ENCODE results near the gene KLHL22.

KLHL22 gene

DNA sequence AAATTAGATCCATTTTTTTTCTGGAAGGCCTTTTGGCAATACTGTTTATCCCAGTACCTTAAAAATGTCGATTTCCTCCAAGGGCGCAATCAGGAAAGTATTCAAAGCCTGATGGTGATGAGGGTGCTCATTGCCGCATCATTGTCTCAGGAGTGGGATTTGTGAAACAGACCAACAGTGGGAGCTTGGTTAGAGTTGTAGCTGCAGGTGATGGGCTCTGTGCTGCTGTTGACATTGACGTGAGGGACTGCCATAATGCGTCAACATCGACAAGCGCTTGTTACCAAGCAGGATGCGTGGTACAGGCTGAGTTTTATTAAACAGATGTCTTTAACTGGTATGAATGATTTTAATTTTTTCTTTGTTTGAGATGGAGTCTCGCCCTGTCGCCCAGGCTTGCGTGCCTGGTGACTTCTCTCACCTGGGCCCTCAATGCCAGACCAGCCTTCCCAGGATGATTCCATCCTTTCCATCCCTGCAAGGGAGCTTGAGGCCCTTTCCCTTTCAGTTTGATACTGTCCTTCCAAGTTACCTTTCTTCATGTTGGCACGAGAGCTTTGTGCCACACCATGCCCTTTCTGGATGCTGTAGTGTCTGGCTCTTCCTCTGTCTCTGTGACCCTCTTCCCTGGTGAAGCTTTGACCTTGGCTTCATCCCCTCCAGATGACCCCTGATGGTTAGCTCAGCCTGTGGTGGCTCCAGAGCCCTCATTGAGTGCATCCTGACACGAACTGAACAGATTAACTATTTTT, 22.4 kb upstream of the KLHL22 start:
- no peak for TF ChIP-seq YY1 (IDR thresholded peaks at IDR 0.05; ENCODE audit: low read depth)
- no peak for TF ChIP-seq RAD21 (IDR thresholded peaks at IDR 0.05; ENCODE audit: low read depth)
- TF ChIP-seq TCF12 (IDR thresholded peaks at IDR 0.05; ENCODE audit: low read depth), result no peak
- TF ChIP-seq TEAD4 (IDR thresholded peaks at IDR 0.05), result no peak
- TF ChIP-seq, protein P1, sequence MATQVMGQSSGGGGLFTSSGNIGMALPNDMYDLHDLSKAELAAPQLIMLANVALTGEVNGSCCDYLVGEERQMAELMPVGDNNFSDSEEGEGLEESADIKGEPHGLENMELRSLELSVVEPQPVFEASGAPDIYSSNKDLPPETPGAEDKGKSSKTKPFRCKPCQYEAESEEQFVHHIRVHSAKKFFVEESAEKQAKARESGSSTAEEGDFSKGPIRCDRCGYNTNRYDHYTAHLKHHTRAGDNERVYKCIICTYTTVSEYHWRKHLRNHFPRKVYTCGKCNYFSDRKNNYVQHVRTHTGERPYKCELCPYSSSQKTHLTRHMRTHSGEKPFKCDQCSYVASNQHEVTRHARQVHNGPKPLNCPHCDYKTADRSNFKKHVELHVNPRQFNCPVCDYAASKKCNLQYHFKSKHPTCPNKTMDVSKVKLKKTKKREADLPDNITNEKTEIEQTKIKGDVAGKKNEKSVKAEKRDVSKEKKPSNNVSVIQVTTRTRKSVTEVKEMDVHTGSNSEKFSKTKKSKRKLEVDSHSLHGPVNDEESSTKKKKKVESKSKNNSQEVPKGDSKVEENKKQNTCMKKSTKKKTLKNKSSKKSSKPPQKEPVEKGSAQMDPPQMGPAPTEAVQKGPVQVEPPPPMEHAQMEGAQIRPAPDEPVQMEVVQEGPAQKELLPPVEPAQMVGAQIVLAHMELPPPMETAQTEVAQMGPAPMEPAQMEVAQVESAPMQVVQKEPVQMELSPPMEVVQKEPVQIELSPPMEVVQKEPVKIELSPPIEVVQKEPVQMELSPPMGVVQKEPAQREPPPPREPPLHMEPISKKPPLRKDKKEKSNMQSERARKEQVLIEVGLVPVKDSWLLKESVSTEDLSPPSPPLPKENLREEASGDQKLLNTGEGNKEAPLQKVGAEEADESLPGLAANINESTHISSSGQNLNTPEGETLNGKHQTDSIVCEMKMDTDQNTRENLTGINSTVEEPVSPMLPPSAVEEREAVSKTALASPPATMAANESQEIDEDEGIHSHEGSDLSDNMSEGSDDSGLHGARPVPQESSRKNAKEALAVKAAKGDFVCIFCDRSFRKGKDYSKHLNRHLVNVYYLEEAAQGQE (IDR thresholded peaks at IDR 0.05; ENCODE audit: low read depth), result no peak
- no peak for TF ChIP-seq CEBPB (IDR thresholded peaks at IDR 0.05)
- TF ChIP-seq, protein P2, sequence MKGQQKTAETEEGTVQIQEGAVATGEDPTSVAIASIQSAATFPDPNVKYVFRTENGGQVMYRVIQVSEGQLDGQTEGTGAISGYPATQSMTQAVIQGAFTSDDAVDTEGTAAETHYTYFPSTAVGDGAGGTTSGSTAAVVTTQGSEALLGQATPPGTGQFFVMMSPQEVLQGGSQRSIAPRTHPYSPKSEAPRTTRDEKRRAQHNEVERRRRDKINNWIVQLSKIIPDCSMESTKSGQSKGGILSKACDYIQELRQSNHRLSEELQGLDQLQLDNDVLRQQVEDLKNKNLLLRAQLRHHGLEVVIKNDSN (IDR thresholded peaks at IDR 0.05), result no peak
- TF ChIP-seq CREB1 (IDR thresholded peaks at IDR 0.05; ENCODE audit: low read depth), result no peak
- no peak for TF ChIP-seq EP300 (IDR thresholded peaks at IDR 0.05; ENCODE audit: borderline replicate concordance)
- TF ChIP-seq, protein P3, sequence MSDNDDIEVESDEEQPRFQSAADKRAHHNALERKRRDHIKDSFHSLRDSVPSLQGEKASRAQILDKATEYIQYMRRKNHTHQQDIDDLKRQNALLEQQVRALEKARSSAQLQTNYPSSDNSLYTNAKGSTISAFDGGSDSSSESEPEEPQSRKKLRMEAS (IDR thresholded peaks at IDR 0.05), result no peak
- no peak for TF ChIP-seq TAF1 (IDR thresholded peaks at IDR 0.05; ENCODE audit: low read depth)
- TF ChIP-seq ZBTB7A (IDR thresholded peaks at IDR 0.05; ENCODE audit: low read depth), result no peak
- TF ChIP-seq EGR1 (IDR thresholded peaks at IDR 0.05), result no peak

GRCh38 chr22:20517422-20517821, 21.8 kb upstream of the KLHL22 start:
- no peak for TF ChIP-seq EGR1 (IDR thresholded peaks at IDR 0.05)
- TF ChIP-seq FOXM1 (IDR thresholded peaks at IDR 0.05; ENCODE audit: borderline replicate concordance, low read depth), result no peak

DNA sequence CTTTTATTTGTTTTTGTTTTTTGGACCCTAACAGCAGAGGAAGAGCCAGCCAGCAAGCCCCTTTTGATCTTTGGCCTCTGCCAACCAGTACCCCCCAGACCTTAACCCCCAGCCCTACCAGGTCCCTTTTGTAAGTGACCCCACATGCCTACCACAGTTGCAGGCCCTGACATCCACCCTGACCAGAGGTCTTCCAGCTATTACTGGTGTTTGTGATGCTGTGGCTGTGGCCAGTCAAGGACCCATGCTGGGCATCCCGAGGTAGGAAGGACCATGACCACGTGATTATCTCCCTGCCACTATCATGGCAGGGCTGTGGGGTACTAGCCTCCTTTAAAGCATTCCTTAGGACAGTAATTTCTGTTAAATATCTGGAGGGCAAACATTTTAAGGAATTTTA, 20.8 kb upstream of the KLHL22 start:
- TF ChIP-seq TEAD4 (IDR thresholded peaks at IDR 0.05) (no peak), FOXM1 (IDR thresholded peaks at IDR 0.05; ENCODE audit: borderline replicate concordance, low read depth) (no peak), CEBPB (IDR thresholded peaks at IDR 0.05) (no peak), EP300 (IDR thresholded peaks at IDR 0.05; ENCODE audit: borderline replicate concordance) (no peak), NFIC (IDR thresholded peaks at IDR 0.05) (no peak), ZBTB7A (IDR thresholded peaks at IDR 0.05; ENCODE audit: low read depth) (no peak), TAF1 (IDR thresholded peaks at IDR 0.05; ENCODE audit: low read depth) (no peak), RAD21 (IDR thresholded peaks at IDR 0.05; ENCODE audit: low read depth) (no peak), TCF12 (IDR thresholded peaks at IDR 0.05; ENCODE audit: low read depth) (no peak), YY1 (IDR thresholded peaks at IDR 0.05; ENCODE audit: low read depth) (no peak), CREB1 (IDR thresholded peaks at IDR 0.05; ENCODE audit: low read depth) (no peak), EGR1 (IDR thresholded peaks at IDR 0.05) (no peak)
- TF ChIP-seq, protein P2 (IDR thresholded peaks at IDR 0.05), result no peak
- TF ChIP-seq, protein P1 (IDR thresholded peaks at IDR 0.05; ENCODE audit: low read depth), result no peak
- TF ChIP-seq, protein P3 (IDR thresholded peaks at IDR 0.05), result no peak

- TF ChIP-seq FOXM1 (IDR thresholded peaks at IDR 0.05; ENCODE audit: borderline replicate concordance, low read depth) (no peak), RAD21 (IDR thresholded peaks at IDR 0.05; ENCODE audit: low read depth) (no peak), TAF1 (IDR thresholded peaks at IDR 0.05; ENCODE audit: low read depth) (no peak), NFIC (IDR thresholded peaks at IDR 0.05) (no peak)
These were observed 19.2 kb upstream of the KLHL22 start for GRCh38 chr22:20514658-20515406.

DNA sequence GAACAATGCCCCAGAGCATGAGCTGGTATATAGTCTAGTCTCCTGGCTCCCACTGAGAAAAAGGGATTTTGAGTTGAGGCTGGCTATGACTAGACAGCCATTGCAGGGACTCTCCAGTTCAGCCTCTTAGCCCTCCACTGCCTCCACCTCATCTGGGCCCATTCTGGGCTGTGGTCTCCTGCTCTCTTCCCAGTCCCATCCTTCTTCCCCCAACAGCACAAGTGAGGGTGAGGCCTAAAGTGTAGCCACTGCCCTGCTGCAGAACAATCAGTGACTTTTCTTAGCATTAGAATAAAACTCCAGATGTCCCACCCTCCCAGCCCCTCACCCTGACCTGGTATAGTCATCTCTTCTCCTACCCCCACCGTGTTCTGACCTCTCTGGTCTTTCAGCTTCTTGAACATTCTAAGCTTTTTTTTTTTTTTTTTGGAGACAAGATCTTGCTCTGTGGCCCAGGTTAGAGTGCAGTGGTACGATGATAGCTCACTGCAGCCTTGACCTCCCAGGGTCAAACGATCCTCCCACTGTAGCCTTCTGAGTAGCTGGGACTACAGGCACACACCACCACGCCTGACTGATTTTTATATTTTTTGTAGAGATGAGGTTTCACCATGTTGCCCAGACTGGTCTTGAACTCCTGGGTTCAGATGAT, 16.1 kb upstream of the KLHL22 start:
- TF ChIP-seq, protein P2 (IDR thresholded peaks at IDR 0.05), result no peak
- no peak for TF ChIP-seq CEBPB (IDR thresholded peaks at IDR 0.05)
- TF ChIP-seq, protein P3 (IDR thresholded peaks at IDR 0.05), result no peak
- TF ChIP-seq, protein P1 (IDR thresholded peaks at IDR 0.05; ENCODE audit: low read depth), result no peak
- no peak for TF ChIP-seq CREB1 (IDR thresholded peaks at IDR 0.05; ENCODE audit: low read depth)
- no peak for TF ChIP-seq RAD21 (IDR thresholded peaks at IDR 0.05; ENCODE audit: low read depth)
